Stomach (tissue), 4 donors: ENCODE measurements around the gene GLIS2.

Experiments
- POLR2AphosphoS5 ChIP-seq, 3 donors: sonication (generic); formaldehyde crosslinking; IDR thresholded peaks; one replicate each; pipeline ENCODE4 v1.6.1; 2016; ENCODE audit warnings: antibody characterized with exemption in 3 of 3
- TF ChIP-seq, protein P1 (sequence below), 7 experiments: fragments of 450-650 bp in 4 of 7; fragments of 200-600 bp in 3 of 7; sonication (generic) in 3 of 7; IDR thresholded peaks; one replicate each; pipeline ENCODE4 v1.5.1; 2016 to 2019; ENCODE audit warnings: antibody characterized with exemption in 7 of 7, control low read depth in 2 of 7, mild to moderate bottlenecking in 1 of 7

DNA sequence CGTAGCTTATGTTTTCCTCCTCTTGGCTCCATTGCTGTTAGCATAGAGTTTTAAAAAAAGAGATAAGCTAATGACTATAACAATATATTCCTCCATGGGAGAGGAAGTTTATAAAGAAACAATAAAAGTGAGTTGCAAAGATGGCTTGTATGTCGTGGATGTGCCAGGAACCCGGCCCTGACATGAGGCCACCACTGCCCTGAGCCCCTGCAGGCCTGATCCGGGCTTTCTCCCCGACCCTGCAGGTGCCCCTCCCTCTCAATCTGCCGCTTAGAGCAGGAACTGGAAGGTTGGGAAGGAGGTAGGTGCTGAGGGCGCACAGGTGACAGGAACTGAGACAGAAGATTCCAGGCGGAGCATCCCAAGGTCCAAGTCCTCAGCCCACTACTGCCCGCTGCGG is 23.6 kb downstream of the GLIS2 start:
- TF ChIP-seq, protein P1, sequence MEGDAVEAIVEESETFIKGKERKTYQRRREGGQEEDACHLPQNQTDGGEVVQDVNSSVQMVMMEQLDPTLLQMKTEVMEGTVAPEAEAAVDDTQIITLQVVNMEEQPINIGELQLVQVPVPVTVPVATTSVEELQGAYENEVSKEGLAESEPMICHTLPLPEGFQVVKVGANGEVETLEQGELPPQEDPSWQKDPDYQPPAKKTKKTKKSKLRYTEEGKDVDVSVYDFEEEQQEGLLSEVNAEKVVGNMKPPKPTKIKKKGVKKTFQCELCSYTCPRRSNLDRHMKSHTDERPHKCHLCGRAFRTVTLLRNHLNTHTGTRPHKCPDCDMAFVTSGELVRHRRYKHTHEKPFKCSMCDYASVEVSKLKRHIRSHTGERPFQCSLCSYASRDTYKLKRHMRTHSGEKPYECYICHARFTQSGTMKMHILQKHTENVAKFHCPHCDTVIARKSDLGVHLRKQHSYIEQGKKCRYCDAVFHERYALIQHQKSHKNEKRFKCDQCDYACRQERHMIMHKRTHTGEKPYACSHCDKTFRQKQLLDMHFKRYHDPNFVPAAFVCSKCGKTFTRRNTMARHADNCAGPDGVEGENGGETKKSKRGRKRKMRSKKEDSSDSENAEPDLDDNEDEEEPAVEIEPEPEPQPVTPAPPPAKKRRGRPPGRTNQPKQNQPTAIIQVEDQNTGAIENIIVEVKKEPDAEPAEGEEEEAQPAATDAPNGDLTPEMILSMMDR (IDR thresholded peaks at IDR 0.05) = no peak
- no peak for TF ChIP-seq POLR2AphosphoS5 (IDR thresholded peaks at IDR 0.05)
